GM23338 (cell line): Measurements from ENCODE around the gene PRPH2. TPM values are rescaled to one million over a fixed set of nuclear protein-coding genes. Genes with fewer than 3 reads are reported as not detected.

Source experiments
- ATAC-seq: fragments of 200-7000 bp; cut with Tn5 transposase; 3 replicates; pipeline ENCODE4 v1.9.1; 2020
- DNase-seq: peaks from one replicate; pipeline ENCODE4 v3.0.0-alpha.2; 2015; ENCODE audit warnings: low spot score
- H2AFZ ChIP-seq: fragments of 200-600 bp; sonication (generic); 2 replicates; pipeline ENCODE4 v1.8.0; 2016; ENCODE audit warnings: antibody characterized with exemption, mild to moderate bottlenecking, moderate library complexity
- H3F3A ChIP-seq: fragments of 200-600 bp; sonication (generic); replicated peaks from 2 replicates; pipeline ENCODE4 v1.8.0; 2017; ENCODE audit warnings: antibody characterized with exemption, mixed run types, low read depth
- H3K27ac ChIP-seq: fragments of 200-600 bp; sonication (generic); 2 replicates; pipeline ENCODE4 v1.6.1; 2016; ENCODE audit warnings: low read depth
- H3K27me3 ChIP-seq: fragments of 200-600 bp; sonication (generic); 2 replicates; pipeline ENCODE4 v1.8.0; 2016; ENCODE audit warnings: mild to moderate bottlenecking, mixed run types, moderate library complexity; ENCODE audit not compliant: insufficient read depth
- H3K36me3 ChIP-seq: fragments of 200-600 bp; sonication (generic); 2 replicates; pipeline ENCODE4 v1.8.0; 2016; ENCODE audit warnings: mild to moderate bottlenecking; ENCODE audit not compliant: insufficient read depth
- H3K4me1 ChIP-seq: fragments of 200-600 bp; sonication (generic); 2 replicates; pipeline ENCODE4 v1.8.0; 2016; ENCODE audit warnings: mild to moderate bottlenecking, moderate library complexity; ENCODE audit not compliant: insufficient read depth
- H3K4me2 ChIP-seq: fragments of 200-600 bp; sonication (generic); 2 replicates; pipeline ENCODE4 v1.7.1; 2017; ENCODE audit warnings: mixed run types
- H3K4me3 ChIP-seq: fragments of 200-600 bp; sonication (generic); 2 replicates; pipeline ENCODE4 v1.6.1; 2016; ENCODE audit warnings: mixed run types
- H3K79me2 ChIP-seq: fragments of 200-600 bp; sonication (generic); replicated peaks from 2 replicates; pipeline ENCODE4 v1.8.0; 2017; ENCODE audit warnings: mild to moderate bottlenecking; ENCODE audit not compliant: insufficient read depth
- H3K9me2 ChIP-seq: fragments of 200-600 bp; sonication (generic); 2 replicates; pipeline ENCODE4 v1.8.0; 2017; ENCODE audit not compliant: insufficient read depth
- H4K20me1 ChIP-seq: fragments of 200-600 bp; sonication (generic); replicated peaks from 2 replicates; pipeline ENCODE4 v1.8.0; 2017; ENCODE audit warnings: mild to moderate bottlenecking; ENCODE audit not compliant: insufficient read depth
- H3K27ac Mint-ChIP-seq: 2 replicates; pipeline ENCODE4 v1.8.0; 2020; ENCODE audit warnings: inconsistent platforms, mild to moderate bottlenecking, moderate library complexity, mixed read lengths
- H3K27me3 Mint-ChIP-seq: 3 replicates; pipeline ENCODE4 v1.8.0; 2022; ENCODE audit warnings: low read depth, mild to moderate bottlenecking, moderate library complexity, mixed read lengths, inconsistent platforms; ENCODE audit not compliant: insufficient read depth, poor library complexity
- H3K36me3 Mint-ChIP-seq: 3 replicates; pipeline ENCODE4 v1.8.0; 2021; ENCODE audit warnings: low read depth, mild to moderate bottlenecking, inconsistent platforms, moderate library complexity, mixed read lengths
- H3K4me1 Mint-ChIP-seq: 3 replicates; pipeline ENCODE4 v1.8.0; 2020; ENCODE audit warnings: mild to moderate bottlenecking, inconsistent platforms, mixed read lengths
- H3K4me3 Mint-ChIP-seq: 3 replicates; pipeline ENCODE4 v1.8.0; 2021; ENCODE audit warnings: moderate library complexity, mild to moderate bottlenecking, inconsistent platforms, mixed read lengths
- H3K9me3 Mint-ChIP-seq: 3 replicates; pipeline ENCODE4 v1.8.0; 2020; ENCODE audit warnings: moderate library complexity, mild to moderate bottlenecking, inconsistent platforms, mixed read lengths
- CREB1 ChIP-seq: fragments of 250-450 bp; sonication (Bioruptor Pico); IDR thresholded peaks from 2 replicates; pipeline ENCODE4 v1.5.0; 2020; ENCODE audit warnings: low read depth, mild to moderate bottlenecking, moderate library complexity
- CTCF ChIP-seq, 2 experiments: fragments of 200-600 bp in 1 of 2; sonication (generic) in 1 of 2; conservative IDR thresholded peaks; 2 replicates each; pipeline versions ENCODE4 v1.5.1 to v1.6.1; 2016 to 2017; ENCODE audit warnings: antibody characterized with exemption in 2 of 2, low read depth in 2 of 2, mild to moderate bottlenecking in 2 of 2, moderate library complexity in 1 of 2
- ETS1 ChIP-seq: IDR thresholded peaks from 2 replicates; pipeline ENCODE4 v1.6.1; 2016; ENCODE audit warnings: antibody characterized with exemption
- EZH2 ChIP-seq: fragments of 200-600 bp; sonication (generic); IDR thresholded peaks from one replicate; pipeline ENCODE4 v1.8.0; 2017; ENCODE audit warnings: antibody characterized with exemption, mild to moderate bottlenecking, low read depth; ENCODE audit not compliant: unreplicated experiment
- EZH2phosphoT487 ChIP-seq: fragments of 200-600 bp; sonication (generic); IDR thresholded peaks from one replicate; pipeline ENCODE4 v1.8.1; 2018; ENCODE audit warnings: antibody characterized with exemption; ENCODE audit not compliant: unreplicated experiment
- JUNB ChIP-seq: IDR thresholded peaks from one replicate; pipeline ENCODE4 v1.6.1; 2016; ENCODE audit warnings: antibody characterized with exemption; ENCODE audit not compliant: unreplicated experiment
- NANOG ChIP-seq: IDR thresholded peaks from 2 replicates; pipeline ENCODE4 v1.6.1; 2016; ENCODE audit warnings: antibody characterized with exemption, borderline replicate concordance
- POLR2AphosphoS5 ChIP-seq: IDR thresholded peaks from 2 replicates; pipeline ENCODE4 v1.6.1; 2016; ENCODE audit warnings: antibody characterized with exemption, low read depth
- REST ChIP-seq: IDR thresholded peaks from one replicate; pipeline ENCODE4 v1.6.1; 2018; ENCODE audit warnings: antibody characterized with exemption; ENCODE audit not compliant: unreplicated experiment
- STAT1 ChIP-seq: IDR thresholded peaks from one replicate; pipeline ENCODE4 v1.6.1; 2016; ENCODE audit warnings: antibody characterized with exemption; ENCODE audit not compliant: unreplicated experiment
- ZNF114 ChIP-seq: fragments of 250-450 bp; sonication (Bioruptor Pico); IDR thresholded peaks from 2 replicates; pipeline ENCODE4 v1.5.0; 2020; ENCODE audit warnings: mild to moderate bottlenecking, moderate library complexity
- ZNF331 ChIP-seq: fragments of 250-450 bp; sonication (Bioruptor Pico); IDR thresholded peaks from 2 replicates; pipeline ENCODE4 v1.5.0; 2020; ENCODE audit warnings: low read depth, mild to moderate bottlenecking, moderate library complexity
- ZNF462 ChIP-seq: fragments of 250-450 bp; sonication (Bioruptor Pico); IDR thresholded peaks from 2 replicates; pipeline ENCODE4 v1.5.0; 2020; ENCODE audit warnings: mild to moderate bottlenecking, moderate library complexity
- polyA plus RNA-seq: library from polyadenylated mRNA; unstranded; fragments of >200 nt; fragmentation: Nextera tagmentation; extraction: Ambion mirVana; gene quantifications from 2 replicates; pipeline ENCODE4 v1.2.1, GENCODE V29; 2016
- total RNA-seq: library from RNA; depleted of rRNA; stranded (reverse); fragments of >200 nt; shearing (Covaris generic); gene quantifications from 2 replicates; pipeline ENCODE4 v1.2.3, GENCODE V29; 2014

PRPH2 gene
- total and polyA plus RNA-seq, 2 experiments from 2014 or later = 0.50 to 0.52 TPM

GRCh38 chr6:42696526-42697267, 25.7 kb downstream of the PRPH2 start:
- no peak for ATAC-seq
- Mint-ChIP-seq H3K27me3 (peaks cover 10% of the 10 kb centered on the region), H3K27ac (no peak overlapping the region), H3K9me3 (no peaks in the 10 kb centered on the region), H3K36me3 (peaks cover 12% of the 10 kb centered on the region; the same call in 1 of the 3 replicates), H3K4me3 (no peak overlapping the region), H3K4me1 (no peaks in the 10 kb centered on the region)
- no peaks in the 10 kb centered on the region for H3F3A ChIP-seq
- no peaks in the 10 kb centered on the region for H3K9me2 ChIP-seq
- H2AFZ ChIP-seq = no peak overlapping the region
- no peak overlapping the region for H3K4me2 ChIP-seq
- H3K36me3 ChIP-seq = peaks cover 14% of the 10 kb centered on the region; the same call in 1 of the 2 replicates
- DNase-seq = no peak
- H3K27ac ChIP-seq = no peak overlapping the region
- H4K20me1 ChIP-seq = no peaks in the 10 kb centered on the region
- H3K79me2 ChIP-seq = no peaks in the 10 kb centered on the region
- H3K27me3 ChIP-seq = no peaks in the 10 kb centered on the region
- TF ChIP-seq ZNF331 (CRISPR knock-in tag) (no peak), STAT1 (no peak), EZH2 (no peak), ZNF462 (CRISPR knock-in tag) (no peak), REST (no peak), CREB1 (no peak), JUNB (no peak), ZNF114 (CRISPR knock-in tag) (no peak), EZH2phosphoT487 (no peak), NANOG (no peak), ETS1 (no peak), CTCF (conservative IDR thresholded peaks at IDR 0.05; ENCODE audit: low read depth in 2 of 2) (no peak), POLR2AphosphoS5 (no peak)
- H3K4me3 ChIP-seq = no peak overlapping the region
- H3K4me1 ChIP-seq = no peaks in the 10 kb centered on the region
